ENCODE data around the gene FREY1. TPM values are rescaled to one million over a fixed set of nuclear protein-coding genes. Genes with fewer than 3 reads are reported as not detected.

The FREY1 gene
- total RNA-seq = 1 to 10 TPM in 1 of 2 donors, under 1 TPM in 1; 0.59 to 2.8 TPM

DNA sequence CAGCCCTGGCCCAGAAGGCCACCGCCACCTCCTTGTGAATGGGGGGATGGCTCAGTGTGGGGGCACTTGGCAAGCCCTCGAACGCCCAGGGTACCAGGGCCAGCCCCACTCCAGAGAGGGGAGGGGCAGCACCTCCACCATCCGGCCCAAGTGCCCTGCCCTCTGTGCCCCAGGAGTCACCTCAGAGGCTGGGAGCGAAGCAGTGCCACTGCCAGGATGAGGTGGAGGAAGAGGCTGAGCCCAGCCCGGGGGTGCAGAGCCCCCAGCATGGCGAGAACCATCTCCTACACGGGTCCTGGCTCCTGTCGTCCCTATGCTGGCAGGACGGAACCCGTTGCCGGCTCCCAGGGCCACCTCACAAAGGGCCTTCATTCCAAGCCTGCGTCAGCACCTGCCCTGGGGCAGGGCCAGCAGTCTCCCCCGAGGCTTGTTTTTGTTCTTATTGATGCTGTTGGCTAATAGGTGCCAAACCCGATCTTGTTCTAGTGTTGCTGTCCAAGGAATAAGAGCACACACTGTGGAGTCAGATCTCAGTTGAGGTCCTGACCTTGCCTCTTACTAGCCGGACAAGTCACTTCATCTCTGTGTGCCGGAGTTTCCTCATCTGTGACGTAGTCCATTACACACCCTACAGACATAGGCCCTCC is at the start of gene FREY1:
Gene FREY1 (minus strand): TSS at position 307 of the 647 bp plus-strand sequence. CDS start 26 bp downstream, at position 281.
- H3K4me1 ChIP-seq (replicated peaks) = no peaks in the 10 kb centered on the region
- H3K27me3 ChIP-seq (replicated peaks; ENCODE audit: insufficient read depth) = no peaks in the 10 kb centered on the region
- intact Hi-C loops (cut with DNase I) = no loop called here
- WGBS = 58% methylated on average over 16 of the region's 18 CpGs
- no peak within 1 kb of the TSS for H3K27ac ChIP-seq
- no peak for DNase-seq (ENCODE audit: low spot score)
- TF ChIP-seq CTCF (IDR thresholded peaks at IDR 0.05) (no peak), POLR2AphosphoS5 (IDR thresholded peaks at IDR 0.05) (no peak), POLR2A (IDR thresholded peaks at IDR 0.05) (no peak)
- no peaks in the 10 kb centered on the region for H3K9me3 ChIP-seq
- peaks cover 2 to 9% of the 10 kb centered on the region in 2 donors for H3K36me3 ChIP-seq
- no peak within 1 kb of the TSS for H3K4me3 ChIP-seq

- TF ChIP-seq CTCF (IDR thresholded peaks at IDR 0.05) (no peak), POLR2AphosphoS5 (IDR thresholded peaks at IDR 0.05) (no peak), POLR2A (IDR thresholded peaks at IDR 0.05) (no peak)
- intact Hi-C loops (cut with DNase I) = no loop called here
- Histone ChIP-seq H3K4me1 (replicated peaks) (no peaks in the 10 kb centered on the region), H3K4me3 (no peak overlapping the region), H3K36me3 (peaks cover 0 to 19% of the 10 kb centered on the region in 2 donors), H3K9me3 (no peaks in the 10 kb centered on the region), H3K27me3 (replicated peaks; ENCODE audit: insufficient read depth) (no peaks in the 10 kb centered on the region), H3K27ac (no peak overlapping the region)
- WGBS = 91% methylated on average over 1 of the region's 1 CpG
- no peak for DNase-seq (ENCODE audit: low spot score)
Measured at GRCh38 chr11:45949992-45950407, 42.9 kb upstream of the FREY1 start.

- TF ChIP-seq POLR2A (IDR thresholded peaks at IDR 0.05) (no peak), POLR2AphosphoS5 (IDR thresholded peaks at IDR 0.05) (no peak), CTCF (IDR thresholded peaks at IDR 0.05) (no peak)
- Histone ChIP-seq H3K9me3 (no peaks in the 10 kb centered on the region), H3K27ac (no peak overlapping the region), H3K27me3 (replicated peaks; ENCODE audit: insufficient read depth) (no peaks in the 10 kb centered on the region), H3K4me1 (replicated peaks) (no peaks in the 10 kb centered on the region), H3K4me3 (no peak overlapping the region), H3K36me3 (peaks cover 0 to 19% of the 10 kb centered on the region in 2 donors)
- intact Hi-C loops (cut with DNase I) = no loop called here
- DNase-seq (ENCODE audit: low spot score) = no peak
- WGBS = 79% methylated on average over 3 of the region's 3 CpGs
Measured at GRCh38 chr11:45948356-45948755, 41.3 kb upstream of the FREY1 start.

GRCh38 chr11:45947885-45948284 is 40.8 kb upstream of the FREY1 start:
- WGBS = 86% methylated on average over 1 of the region's 1 CpG
- Histone ChIP-seq H3K4me3 (no peak overlapping the region), H3K36me3 (peaks cover 0 to 19% of the 10 kb centered on the region in 2 donors), H3K27ac (no peak overlapping the region), H3K9me3 (no peaks in the 10 kb centered on the region), H3K4me1 (replicated peaks) (no peaks in the 10 kb centered on the region), H3K27me3 (replicated peaks; ENCODE audit: insufficient read depth) (no peaks in the 10 kb centered on the region)
- TF ChIP-seq CTCF (IDR thresholded peaks at IDR 0.05) (no peak), POLR2A (IDR thresholded peaks at IDR 0.05) (no peak), POLR2AphosphoS5 (IDR thresholded peaks at IDR 0.05) (no peak)
- intact Hi-C loops (cut with DNase I) = no loop called here
- no peak for DNase-seq (ENCODE audit: low spot score)

GRCh38 chr11:45945397-45945999 is 38.4 kb upstream of the FREY1 start:
- H3K9me3 ChIP-seq = no peaks in the 10 kb centered on the region
- TF ChIP-seq POLR2AphosphoS5 (IDR thresholded peaks at IDR 0.05) (no peak), CTCF (IDR thresholded peaks at IDR 0.05) (no peak), POLR2A (IDR thresholded peaks at IDR 0.05) (no peak)
- no peak overlapping the region for H3K27ac ChIP-seq
- DNase-seq (ENCODE audit: low spot score) = no peak
- H3K4me1 ChIP-seq (replicated peaks) = no peaks in the 10 kb centered on the region
- H3K4me3 ChIP-seq = no peak overlapping the region
- intact Hi-C loops (cut with DNase I) = no loop called here
- H3K27me3 ChIP-seq (replicated peaks; ENCODE audit: insufficient read depth) = no peaks in the 10 kb centered on the region
- WGBS = 91% methylated on average over 3 of the region's 3 CpGs
- peaks cover 0 to 10% of the 10 kb centered on the region in 2 donors for H3K36me3 ChIP-seq
